GM18520 (cell line): Measurements from ENCODE around the gene TTC4.

Experiments used
- ATAC-seq: cut with Tn5 transposase; IDR thresholded peaks from one replicate; pipeline ENCODE4 v1.9.1; 2021; ENCODE audit not compliant: unreplicated experiment

The TTC4 gene, protein sequence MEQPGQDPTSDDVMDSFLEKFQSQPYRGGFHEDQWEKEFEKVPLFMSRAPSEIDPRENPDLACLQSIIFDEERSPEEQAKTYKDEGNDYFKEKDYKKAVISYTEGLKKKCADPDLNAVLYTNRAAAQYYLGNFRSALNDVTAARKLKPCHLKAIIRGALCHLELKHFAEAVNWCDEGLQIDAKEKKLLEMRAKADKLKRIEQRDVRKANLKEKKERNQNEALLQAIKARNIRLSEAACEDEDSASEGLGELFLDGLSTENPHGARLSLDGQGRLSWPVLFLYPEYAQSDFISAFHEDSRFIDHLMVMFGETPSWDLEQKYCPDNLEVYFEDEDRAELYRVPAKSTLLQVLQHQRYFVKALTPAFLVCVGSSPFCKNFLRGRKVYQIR

DNA sequence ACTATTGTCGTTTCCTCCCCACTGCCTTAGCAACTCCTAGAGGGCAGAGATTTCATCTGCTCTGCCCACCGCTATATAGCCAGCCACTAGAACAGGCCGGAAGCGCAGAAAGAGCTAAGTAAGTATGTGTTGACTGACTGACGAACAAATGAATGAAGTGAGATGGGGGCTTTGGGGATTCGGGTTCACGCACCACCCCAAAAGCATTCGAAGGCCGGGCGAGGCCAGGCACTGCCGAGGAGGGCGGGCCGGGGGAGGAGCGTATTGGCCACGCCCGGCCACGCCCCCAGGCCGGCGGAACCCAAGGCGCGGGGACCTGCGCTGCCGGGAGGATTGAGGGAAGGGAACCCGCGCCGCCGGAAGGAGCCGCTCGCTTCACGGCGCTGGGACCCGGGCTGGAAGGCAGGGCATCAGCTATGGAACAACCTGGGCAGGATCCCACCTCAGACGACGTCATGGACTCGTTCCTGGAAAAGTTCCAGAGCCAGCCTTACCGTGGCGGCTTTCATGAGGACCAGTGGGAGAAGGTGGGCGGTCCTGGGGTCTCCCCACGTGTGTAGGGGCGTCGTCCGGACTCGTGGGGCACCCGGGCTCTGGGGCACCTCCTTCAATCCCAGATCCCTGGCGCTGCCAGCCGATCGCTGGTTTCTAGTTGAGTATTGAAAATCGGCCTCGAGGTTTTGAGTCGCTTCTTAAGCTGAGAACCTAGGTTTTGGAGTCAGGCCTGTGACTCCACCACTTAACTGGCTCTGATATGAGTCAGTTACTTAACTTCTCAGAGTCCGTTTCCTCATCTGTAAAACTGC, at the start of gene TTC4:
Gene TTC4 (plus strand): TSS at position 369 of the 806 bp plus-strand sequence. CDS start 48 bp downstream, at position 417.
- ATAC-seq, result peak; percentile 93

DNA sequence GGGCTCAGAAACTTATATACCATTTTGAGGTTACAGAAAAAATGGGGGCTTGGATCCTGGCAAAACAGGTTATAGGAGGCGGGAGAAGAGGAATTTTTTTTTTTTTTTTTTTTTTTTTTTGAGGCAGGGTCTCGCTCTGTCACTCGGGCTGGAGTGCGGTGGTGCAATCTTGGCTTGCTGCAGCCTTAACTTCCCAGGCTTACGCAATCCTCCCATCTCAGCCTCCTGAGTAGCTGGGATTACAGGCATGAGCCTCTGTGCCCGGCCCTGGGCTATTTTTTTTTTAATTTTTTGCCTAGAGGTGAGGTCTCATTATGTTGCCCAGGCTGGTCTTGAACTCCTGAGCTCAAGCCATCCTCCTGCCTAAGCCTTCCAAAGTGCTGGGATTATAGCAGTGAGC, 49.3 kb upstream of the TTC4 start:
- ATAC-seq, result no peak

- ATAC-seq, result no peak
Measured at GRCh38 chr1:54667797-54668196, 47.9 kb upstream of the TTC4 start.

DNA sequence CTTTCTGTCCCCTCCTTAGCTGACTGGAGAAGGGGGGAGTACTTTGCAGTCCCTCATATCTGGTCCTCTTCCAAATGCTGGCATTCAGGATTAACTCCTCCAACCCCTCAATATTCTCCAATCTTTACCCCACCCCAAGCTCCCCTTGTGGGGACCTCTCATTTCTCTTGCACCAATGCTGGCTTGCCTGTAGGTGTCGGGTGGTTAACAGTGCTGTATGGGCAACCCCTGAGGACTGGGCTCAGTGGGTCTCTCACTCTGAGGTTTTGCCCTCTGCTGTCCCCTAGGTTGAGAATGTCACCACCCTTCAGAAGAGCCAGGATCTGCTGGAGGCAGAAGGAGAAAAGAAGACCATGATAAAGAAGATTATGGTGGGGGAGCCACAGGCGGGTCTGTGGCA, 47.1 kb upstream of the TTC4 start:
- ATAC-seq, result no peak

DNA sequence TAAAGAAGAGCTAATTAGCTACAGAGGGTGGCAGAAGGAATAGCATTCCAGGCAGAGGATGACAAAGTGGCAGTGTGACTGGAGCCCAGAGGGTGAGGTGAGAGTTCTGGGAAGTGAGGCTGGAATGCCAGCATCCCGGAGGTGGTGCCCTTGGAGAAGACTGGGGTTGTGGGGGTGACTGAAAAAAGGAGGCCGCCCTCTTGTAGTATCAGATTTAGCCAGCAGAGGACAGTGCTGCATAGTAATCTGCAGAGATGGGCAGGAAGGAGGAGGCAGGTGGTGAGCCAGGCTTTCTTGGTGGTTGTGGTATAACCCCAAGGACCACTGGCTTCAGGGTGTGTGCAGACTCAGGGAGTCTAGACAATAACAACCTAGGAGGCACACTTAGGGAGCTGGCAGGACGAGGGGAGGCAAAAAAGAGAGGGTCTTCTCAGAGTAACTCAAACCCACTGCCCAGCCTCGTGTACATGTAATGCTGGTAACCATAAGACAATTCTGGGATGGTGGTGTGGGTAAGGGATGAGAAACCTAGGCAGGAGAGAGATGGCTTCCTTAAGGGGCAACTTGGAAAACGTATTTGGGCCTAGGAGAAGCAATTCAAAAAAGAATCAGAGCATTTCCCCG, 43.6 kb upstream of the TTC4 start:
- ATAC-seq, result peak; percentile 43

DNA sequence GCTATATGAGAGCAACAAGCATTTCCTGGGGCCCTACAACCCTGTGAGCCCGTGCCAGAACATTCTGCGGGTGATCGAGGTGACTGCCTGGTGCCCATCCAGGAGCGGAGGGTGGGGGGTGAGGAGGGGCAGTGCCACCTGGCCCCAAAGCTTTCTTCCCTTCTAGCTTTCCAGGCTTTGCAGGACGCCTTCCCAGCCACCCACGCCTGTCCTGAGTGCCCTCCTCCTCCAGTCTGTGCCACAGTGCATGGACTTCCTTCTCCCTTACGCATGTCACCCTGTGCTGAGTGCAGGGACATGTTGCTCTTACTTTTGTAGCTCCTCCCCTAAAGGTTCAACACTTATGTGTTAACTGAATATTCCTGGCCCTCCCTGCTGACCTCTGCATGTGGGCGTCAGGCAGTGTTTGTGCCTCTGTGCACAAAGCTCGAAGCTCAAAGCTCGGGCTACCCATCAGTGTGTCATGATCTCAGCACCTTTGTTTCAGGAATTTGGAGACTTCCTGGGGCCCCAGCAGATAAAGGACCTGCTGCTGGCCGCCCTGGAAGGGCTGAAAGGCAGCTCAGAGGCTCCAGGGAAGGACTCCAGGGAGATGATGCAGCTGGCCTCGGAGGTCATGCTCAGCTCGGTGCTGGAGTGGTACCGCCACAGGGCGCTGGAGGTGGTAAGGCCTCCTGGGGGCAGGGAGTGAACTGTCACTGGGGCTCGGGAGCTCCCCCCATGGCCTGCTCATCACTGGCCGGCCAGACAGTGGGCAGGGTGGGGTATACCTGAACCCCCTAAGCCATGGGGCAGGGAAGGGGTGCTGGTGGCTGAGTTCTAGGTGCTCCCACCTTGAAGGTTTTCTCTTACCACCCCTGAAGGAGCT, 36.7 kb upstream of the TTC4 start:
- ATAC-seq, result no peak

DNA sequence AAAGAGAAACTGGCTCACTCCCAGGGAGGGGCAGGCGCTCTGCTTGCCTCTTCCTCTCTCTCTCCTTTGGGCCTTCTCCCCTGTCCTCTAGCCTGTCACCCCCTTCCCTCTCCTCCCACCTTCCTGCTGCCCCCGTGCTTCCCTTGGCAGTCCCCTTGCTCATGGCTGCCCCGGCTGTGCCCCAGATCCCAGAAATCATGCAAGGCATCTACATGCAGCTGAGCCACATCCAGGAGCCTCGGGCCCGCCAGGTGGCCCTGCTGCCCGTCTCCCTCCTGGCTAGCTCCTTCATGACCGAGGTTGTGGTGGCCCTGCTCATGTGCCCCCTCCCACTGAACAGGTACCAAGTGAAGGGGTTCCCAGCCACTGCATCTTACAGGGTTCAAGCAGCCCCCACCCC, 36.0 kb upstream of the TTC4 start:
- ATAC-seq, result no peak

DNA sequence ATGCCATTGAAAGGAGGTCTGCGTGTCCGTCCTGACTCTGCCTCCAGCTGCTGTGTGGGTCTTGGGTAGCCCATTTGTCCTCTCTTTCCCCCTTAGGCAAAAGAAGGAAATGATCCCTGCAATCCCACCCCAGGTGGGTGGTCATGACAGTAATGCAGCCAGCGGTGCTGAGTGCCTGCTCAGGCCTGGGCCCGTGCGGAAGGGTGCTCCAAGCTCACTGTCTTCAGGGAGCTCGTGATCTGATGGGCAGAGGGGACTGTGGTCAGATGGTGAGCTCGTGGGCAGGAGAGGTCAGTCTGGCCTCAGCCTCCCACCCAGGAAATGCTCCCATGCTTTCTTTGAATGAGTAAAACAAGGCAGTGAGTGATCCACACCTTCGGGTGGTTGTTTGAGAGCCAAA, 35.3 kb upstream of the TTC4 start:
- no peak for ATAC-seq

GRCh38 chr1:54681358-54681757, 34.3 kb upstream of the TTC4 start:
- no peak for ATAC-seq

GRCh38 chr1:54683453-54683852, 32.2 kb upstream of the TTC4 start:
- ATAC-seq, result no peak

DNA sequence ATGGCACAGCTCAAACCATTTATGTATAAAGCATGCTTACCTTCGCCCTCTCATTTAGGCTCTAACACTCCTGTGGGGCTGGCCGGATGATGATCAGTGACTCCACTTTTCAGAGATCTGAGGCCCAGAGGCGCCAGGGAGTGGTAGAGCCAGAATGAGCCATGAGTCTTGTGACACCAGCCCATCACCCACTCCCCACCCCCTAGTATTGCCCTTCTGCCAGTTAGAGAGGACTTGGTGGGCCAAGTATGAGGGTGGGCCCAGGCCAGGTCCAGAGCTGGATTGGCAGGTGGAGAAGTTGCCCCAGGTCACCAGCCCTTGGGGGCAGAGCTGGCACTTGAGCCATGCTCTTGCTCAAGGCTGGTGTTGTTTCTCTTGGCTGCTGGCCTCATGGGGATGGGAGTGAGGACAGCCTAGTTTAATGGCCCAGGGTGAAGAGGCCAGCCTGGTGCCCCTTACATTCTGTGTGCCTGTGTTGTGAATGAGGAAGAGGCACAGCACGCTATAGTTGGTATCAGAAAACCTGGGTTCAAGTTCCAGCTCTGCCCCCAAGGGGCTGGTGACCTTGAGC, 30.2 kb upstream of the TTC4 start:
- ATAC-seq, result no peak

DNA sequence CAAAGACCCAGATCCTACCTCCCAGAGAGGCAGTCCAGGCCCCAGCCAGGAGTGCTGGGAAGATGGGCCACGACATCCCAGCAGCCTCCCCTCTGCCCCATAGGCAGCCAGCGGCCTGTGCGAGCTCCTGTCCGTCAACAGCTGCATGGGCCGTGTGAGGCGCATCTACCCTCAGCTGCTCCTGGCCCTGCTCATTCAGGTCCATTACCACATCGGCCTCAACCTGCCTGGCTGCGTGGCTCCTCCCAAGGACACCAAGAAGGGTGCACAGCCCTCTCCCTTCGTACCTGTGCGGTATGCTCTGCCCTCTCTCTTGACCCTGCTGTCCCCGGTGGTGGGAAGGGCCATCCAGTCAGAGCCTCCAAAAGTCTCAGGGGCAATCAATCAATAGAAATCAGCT, 29.5 kb upstream of the TTC4 start:
- no peak for ATAC-seq

DNA sequence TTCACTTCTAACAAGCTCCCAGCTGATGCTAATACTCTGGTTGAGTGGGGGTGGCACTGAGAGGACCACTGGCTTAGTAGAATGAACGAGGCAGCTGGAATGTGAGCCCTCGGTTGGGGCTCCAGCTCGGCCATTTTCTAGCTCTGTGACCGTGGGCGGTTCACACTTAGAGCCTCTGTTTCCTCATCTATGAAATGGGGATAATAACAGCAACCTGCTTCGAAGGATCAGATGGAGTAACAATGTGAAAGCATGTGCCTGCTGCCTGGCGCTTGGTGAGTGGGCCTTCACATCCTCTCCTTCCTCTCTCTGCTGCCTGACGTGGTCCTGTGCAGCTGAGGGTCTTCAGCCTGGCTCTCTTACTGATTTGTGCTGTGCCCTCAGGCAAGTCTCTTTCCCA, 20.9 kb upstream of the TTC4 start:
- no peak for ATAC-seq

- no peak for ATAC-seq
Measured at GRCh38 chr1:54695221-54695620, 20.4 kb upstream of the TTC4 start.

- no peak for ATAC-seq
Measured at GRCh38 chr1:54695764-54696163, 19.9 kb upstream of the TTC4 start.

- ATAC-seq, result no peak
Measured at GRCh38 chr1:54696262-54696661, 19.4 kb upstream of the TTC4 start.

GRCh38 chr1:54697896-54698295, 17.8 kb upstream of the TTC4 start:
- no peak for ATAC-seq

DNA sequence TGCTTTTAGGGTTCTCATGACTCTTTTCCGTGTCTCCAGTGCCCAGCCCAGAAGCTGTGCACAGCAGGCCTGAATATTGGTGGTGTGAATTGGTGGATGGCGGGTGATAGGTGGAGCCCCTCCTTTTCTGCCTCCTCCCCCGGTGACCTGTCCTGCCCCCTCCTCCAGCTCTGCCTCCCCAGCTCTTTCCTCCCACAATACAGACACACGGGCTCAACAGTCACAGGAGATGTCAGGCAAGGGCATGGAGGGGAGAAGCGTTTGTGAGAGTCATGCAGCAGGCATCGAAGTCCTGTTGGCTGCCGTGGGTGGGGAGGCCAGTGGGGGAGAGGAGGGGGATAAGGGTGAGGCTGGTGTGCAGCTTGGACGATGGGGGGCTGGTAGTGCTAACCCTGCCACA, 17.3 kb upstream of the TTC4 start:
- no peak for ATAC-seq

GRCh38 chr1:54699936-54700525, 15.6 kb upstream of the TTC4 start:
- ATAC-seq, result no peak

DNA sequence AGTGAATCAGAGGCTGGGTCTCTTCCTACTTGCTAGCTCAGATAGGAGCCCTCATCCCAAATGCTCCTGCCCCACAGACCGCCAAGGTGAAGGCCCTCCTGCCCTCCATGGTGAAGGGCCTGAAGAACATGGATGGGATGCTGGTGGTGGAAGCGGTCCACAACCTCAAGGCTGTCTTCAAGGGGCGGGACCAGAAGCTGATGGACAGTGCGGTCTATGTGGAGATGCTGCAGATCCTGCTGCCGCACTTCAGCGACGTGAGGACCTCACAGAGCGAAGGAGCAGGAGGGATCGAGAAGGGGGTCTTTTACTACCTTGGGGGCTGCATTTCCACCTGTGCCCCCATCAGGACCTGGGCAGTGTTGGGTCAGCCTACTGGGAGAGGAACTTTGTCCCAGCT, 14.6 kb upstream of the TTC4 start:
- no peak for ATAC-seq
